ENCODE results near the gene MAGI3. TPM values are rescaled to one million over a fixed set of nuclear protein-coding genes. Genes with fewer than 3 reads are reported as not detected.
A peak's percentile ranks its signal among the peaks of the same experiment; 100 is the strongest.

Gene MAGI3
- total RNA-seq (2014; rRNA removed; shearing (Covaris generic)): 1.4 and 2.4 TPM in 2 replicates

DNA sequence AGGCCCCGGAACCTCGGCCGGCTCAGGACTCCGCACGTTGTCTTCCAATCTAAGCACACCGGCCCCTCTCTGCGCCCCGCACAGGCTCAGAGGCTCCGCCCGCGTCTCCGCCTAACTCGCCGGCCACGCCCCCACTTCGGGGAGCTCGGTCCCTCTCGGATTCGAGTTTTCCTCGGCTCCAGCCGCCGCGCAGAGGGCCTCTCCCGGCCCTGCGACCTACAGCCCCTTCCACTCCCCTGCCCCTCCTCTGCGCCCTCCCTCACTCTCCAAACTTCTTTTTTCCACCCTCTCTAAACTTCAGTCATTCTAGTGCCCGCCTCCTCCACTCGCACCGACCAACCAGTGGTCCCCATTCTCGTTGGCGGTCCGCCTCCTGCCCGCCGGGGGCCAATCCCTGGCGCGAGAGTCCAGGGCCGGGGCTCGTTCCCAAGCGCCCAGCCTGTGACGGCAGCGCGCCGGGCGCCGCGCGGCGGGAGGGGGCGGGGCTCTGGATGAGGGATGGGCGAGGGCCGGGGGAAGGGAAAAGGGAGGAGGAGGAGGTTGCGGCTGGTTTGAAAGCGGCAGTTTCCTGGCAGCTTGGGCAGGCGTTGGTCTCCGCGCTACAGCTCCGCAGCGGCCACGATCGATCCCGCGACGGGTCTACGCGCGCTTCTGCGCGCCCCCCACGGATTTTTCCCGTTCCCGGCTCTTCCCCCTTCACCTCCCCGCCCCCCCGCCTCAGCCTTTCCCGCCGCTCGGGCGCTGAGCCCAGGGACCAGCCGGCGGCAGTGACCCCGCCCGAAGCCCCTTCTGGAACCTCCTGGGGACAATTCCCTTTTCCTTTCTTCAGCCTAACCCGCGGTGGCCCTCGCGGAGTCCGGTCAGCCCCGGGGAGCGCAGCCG lies at the start of gene MAGI3:
Gene MAGI3 (plus strand): TSS at position 563 of the 882 bp plus-strand sequence. CDS start 519 bp downstream, outside the sequence.
- in situ Hi-C loops (cut with HindIII; ENCODE audit: low sequenced_read_pairs): no loop called here

DNA sequence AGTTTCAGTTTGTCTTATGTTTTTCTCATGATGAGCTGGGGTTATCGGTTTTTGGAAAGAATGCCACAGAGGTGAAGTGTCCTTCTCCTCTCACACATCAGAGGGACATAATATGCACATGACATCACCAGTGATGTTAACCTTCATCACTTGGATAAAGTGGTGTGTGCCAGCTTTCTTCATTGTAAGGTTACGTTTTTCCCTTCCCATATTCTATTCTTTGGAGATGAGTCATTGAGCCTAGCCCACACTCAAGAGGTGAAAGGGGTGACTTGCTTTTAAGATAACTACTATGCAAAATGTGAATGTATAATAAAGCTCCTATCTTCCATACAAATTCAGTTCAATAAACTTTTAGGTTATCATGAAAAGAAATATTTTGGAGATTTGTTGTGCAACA lies 36.7 kb upstream of the MAGI3 start:
- DNase-seq (ENCODE audit: low spot score): no peak
- in situ Hi-C loops (cut with HindIII; ENCODE audit: low sequenced_read_pairs): no loop called here

More for the DNA sequence above, at the start of gene MAGI3:
- DNase-seq (ENCODE audit: low spot score): peak; percentile 96

DNA sequence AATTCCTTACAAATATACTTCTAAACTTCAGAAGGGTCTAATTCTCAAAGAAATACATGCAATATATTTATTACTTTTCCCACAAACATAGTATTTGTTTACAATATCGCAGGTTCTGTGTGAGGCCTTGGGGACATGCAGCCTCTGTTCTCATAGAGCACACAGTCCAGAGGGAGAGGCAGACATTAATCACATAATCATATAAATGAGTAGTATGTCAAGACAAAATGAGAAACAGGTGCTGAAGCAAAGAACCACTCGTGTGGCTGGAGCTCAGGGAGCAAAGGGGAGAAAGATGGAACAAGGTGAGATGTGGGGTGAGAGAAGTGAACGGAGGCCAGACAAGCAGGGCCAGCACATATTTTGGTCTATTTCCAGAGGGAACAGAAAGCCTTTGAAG lies 26.4 kb upstream of the MAGI3 start:
- DNase-seq (ENCODE audit: low spot score): no peak
- in situ Hi-C loops (cut with HindIII; ENCODE audit: low sequenced_read_pairs): no loop called here

DNA sequence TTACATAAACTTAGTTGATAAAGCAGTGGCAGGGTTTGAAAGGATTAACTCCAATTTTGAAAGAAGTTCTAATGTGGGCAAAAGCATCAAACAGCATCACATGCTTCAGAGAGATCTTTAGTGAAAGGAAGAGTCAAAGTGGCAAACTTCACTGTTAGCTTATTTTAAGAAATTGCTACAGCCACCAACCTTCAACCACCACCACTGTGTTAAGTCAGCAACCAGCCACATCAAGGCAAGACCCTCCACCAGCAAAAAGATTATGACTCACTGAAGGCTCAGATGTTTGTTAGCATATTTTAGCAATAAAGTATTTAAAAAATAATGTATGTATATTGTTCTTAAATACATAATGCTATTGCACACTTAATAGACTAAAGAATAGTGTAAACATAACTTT lies 21.3 kb upstream of the MAGI3 start:
- in situ Hi-C loops (cut with HindIII; ENCODE audit: low sequenced_read_pairs): no loop called here
- DNase-seq (ENCODE audit: low spot score): no peak

DNA sequence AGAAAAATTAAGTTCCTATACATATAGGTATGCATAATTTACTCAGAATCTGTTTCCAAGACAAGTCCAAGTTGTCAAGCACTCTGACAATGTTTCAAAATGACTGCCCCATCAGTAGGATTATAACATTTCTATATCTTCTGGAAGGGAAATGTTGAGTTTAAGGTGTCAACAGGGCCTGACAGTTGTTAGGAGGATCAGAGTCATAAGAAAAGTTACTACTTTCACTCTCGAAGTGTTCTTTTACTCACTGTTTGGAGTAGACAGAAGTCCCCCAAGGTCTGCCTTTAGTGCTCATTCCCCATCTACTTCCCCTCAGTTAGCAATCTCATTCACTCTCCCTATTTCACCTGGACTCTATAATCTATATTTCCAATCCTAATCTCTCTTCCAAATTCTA lies 20.6 kb upstream of the MAGI3 start:
- in situ Hi-C loops (cut with HindIII; ENCODE audit: low sequenced_read_pairs): no loop called here
- no peak for DNase-seq (ENCODE audit: low spot score)

DNA sequence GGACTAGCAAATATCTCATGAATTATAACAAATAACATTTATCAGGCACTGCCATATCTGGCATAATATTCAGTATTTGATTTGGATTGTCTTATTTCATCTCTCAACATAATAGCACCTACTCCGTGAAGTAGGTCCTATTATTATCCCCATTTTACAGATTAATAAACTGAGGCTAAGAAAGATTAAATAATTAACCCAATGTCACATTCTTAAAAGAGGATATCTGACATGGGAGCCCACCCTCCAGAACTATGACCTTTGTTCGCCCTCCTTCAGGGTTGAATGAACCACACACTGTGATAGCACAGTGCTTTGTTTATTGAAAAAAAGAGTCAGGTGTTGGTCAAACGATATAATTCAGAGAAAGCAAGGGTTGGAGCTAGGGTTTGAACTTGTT lies 19.4 kb upstream of the MAGI3 start:
- DNase-seq (ENCODE audit: low spot score): no peak
- in situ Hi-C loops (cut with HindIII; ENCODE audit: low sequenced_read_pairs): no loop called here

GRCh38 chr1:113372546-113372945 lies 17.8 kb upstream of the MAGI3 start:
- in situ Hi-C loops (cut with HindIII; ENCODE audit: low sequenced_read_pairs): no loop called here

GRCh38 chr1:113373644-113374043 lies 16.7 kb upstream of the MAGI3 start:
- no peak for DNase-seq (ENCODE audit: low spot score)

More at GRCh38 chr1:113372546-113372945, 17.8 kb upstream of the MAGI3 start:
- no peak for DNase-seq (ENCODE audit: low spot score)

DNA sequence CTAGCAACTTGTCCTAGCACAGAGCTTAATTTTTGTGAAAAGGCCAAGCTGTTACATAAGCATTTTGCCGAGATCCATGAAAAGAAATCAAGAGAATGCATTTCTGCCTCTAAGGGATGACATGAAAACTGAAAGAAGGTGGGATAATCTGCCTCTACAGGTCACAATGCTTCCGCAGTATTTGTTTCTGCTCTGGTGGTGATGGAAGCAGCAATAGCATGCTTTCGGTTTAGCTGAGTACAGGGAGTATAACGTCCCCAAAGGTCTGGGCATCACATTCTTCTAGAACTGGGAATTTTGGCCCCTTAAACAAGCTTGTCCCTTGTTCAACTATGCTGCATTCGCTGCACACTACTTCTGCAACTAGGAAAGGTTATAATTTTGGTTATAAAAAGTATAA lies 14.4 kb upstream of the MAGI3 start:
- in situ Hi-C loops (cut with HindIII; ENCODE audit: low sequenced_read_pairs): no loop called here
- DNase-seq (ENCODE audit: low spot score): peak; percentile 14

More at GRCh38 chr1:113373644-113374043, 16.7 kb upstream of the MAGI3 start:
- in situ Hi-C loops (cut with HindIII; ENCODE audit: low sequenced_read_pairs): no loop called here

GRCh38 chr1:113380075-113380474 lies 10.2 kb upstream of the MAGI3 start:
- DNase-seq (ENCODE audit: low spot score): no peak
- in situ Hi-C loops (cut with HindIII; ENCODE audit: low sequenced_read_pairs): no loop called here

GRCh38 chr1:113388017-113388620 lies 2.2 kb upstream of the MAGI3 start:
- in situ Hi-C loops (cut with HindIII; ENCODE audit: low sequenced_read_pairs): no loop called here
- DNase-seq (ENCODE audit: low spot score): no peak

GRCh38 chr1:113388621-113389358 lies 1.5 kb upstream of the MAGI3 start:
- peak; percentile 25 for DNase-seq (ENCODE audit: low spot score)
- in situ Hi-C loops (cut with HindIII; ENCODE audit: low sequenced_read_pairs): no loop called here

DNA sequence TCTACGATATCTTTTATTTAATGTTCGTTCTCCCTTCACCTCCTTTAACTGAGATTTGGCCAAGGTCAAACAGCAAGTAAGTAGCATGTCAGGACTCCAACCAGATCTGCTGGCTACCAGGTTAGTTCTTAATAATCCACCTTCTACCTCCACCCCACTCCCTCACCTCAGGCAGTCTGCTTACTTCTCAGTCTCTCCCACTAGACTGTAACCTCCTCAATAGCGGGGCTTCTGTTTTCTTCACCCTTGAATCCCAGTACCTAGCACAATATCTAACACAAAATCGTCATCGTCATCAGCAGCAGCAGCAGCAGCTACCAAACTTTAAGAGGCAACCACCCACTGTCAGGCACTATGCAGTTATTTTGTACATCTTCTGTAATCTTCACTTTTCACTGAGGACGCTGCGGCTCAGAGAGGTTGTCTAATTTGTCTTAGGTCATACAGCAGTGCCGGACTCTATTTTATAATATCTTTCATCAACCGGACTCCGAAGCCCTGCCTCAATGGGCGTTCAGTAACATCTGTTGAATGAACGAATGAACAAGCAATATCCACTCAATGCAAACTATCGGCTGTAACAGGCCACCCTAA lies 859 bp upstream of the MAGI3 start:
- DNase-seq (ENCODE audit: low spot score): peak; percentile 23
- in situ Hi-C loops (cut with HindIII; ENCODE audit: low sequenced_read_pairs): no loop called here

- in situ Hi-C loops (cut with HindIII; ENCODE audit: low sequenced_read_pairs): no loop called here
- no peak for DNase-seq (ENCODE audit: low spot score)
Measured at GRCh38 chr1:113390871-113391648, 745 bp downstream of the MAGI3 start.

GRCh38 chr1:113391649-113392271 lies 1.4 kb downstream of the MAGI3 start:
- peak; percentile 82 for DNase-seq (ENCODE audit: low spot score)
- in situ Hi-C loops (cut with HindIII; ENCODE audit: low sequenced_read_pairs): no loop called here

GRCh38 chr1:113392541-113393128 lies 2.3 kb downstream of the MAGI3 start:
- in situ Hi-C loops (cut with HindIII; ENCODE audit: low sequenced_read_pairs): no loop called here

GRCh38 chr1:113394043-113394862 lies 3.9 kb downstream of the MAGI3 start:
- in situ Hi-C loops (cut with HindIII; ENCODE audit: low sequenced_read_pairs): no loop called here
- no peak for DNase-seq (ENCODE audit: low spot score)

More at GRCh38 chr1:113392541-113393128, 2.3 kb downstream of the MAGI3 start:
- DNase-seq (ENCODE audit: low spot score): peak; percentile 11

Measured in G401 (cell line).